Spleen (tissue), 7 donors: ENCODE data around the gene STN1.

ENCODE experiments used
- POLR2A ChIP-seq, 3 donors: fragments of 450-650 bp; IDR thresholded peaks; one replicate each; pipeline ENCODE4 v1.5.1; 2017; ENCODE audit warnings: antibody characterized with exemption in 3 of 3, mild to moderate bottlenecking in 1 of 3
- POLR2AphosphoS5 ChIP-seq, 3 donors: sonication (generic); formaldehyde crosslinking; IDR thresholded peaks; one replicate each; pipeline ENCODE4 v1.5.1; 2017; ENCODE audit warnings: antibody characterized with exemption in 3 of 3
- TF ChIP-seq, protein P1 (sequence below), 11 experiments: fragments of 200-600 bp in 7 of 11; fragments of 450-650 bp in 4 of 11; sonication (generic) in 4 of 11; IDR thresholded peaks in 8 of 11; conservative IDR thresholded peaks in 3 of 11; 1 replicate in 7 of 11; 2 replicates in 4 of 11; pipeline versions ENCODE4 v1.4.0 to v1.8.0; 2016 to 2021; ENCODE audit warnings: antibody characterized with exemption in 11 of 11, inconsistent platforms in 4 of 11, mild to moderate bottlenecking in 1 of 11
- donor health status: DM: no; HTN: no; CAD: no; lungs with moderate emphysema.
- donor health status: DM: no; HTN: no; CAD: no.
- donor health status: DM: no; HTN: no; CAD: no.

DNA sequence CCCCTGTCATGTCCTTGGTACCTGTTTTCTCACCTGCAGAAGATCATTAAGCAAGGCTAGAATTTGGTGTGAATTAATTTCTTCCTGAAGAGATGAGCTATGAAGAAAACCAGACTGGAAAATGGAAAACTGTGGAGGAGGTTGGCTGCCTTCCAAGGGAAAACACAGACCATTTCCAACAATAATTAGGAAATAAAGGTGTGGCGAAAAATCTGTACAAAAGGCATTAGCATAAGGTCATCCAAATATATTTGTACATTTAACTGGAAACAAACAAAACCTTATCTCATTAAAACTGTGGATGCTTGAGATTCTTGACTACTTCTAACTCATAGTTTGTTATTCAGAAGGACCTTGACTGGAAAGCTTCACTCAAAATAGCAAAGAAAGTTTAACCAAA, 1.7 kb downstream of the STN1 start:
- TF ChIP-seq, protein P1, sequence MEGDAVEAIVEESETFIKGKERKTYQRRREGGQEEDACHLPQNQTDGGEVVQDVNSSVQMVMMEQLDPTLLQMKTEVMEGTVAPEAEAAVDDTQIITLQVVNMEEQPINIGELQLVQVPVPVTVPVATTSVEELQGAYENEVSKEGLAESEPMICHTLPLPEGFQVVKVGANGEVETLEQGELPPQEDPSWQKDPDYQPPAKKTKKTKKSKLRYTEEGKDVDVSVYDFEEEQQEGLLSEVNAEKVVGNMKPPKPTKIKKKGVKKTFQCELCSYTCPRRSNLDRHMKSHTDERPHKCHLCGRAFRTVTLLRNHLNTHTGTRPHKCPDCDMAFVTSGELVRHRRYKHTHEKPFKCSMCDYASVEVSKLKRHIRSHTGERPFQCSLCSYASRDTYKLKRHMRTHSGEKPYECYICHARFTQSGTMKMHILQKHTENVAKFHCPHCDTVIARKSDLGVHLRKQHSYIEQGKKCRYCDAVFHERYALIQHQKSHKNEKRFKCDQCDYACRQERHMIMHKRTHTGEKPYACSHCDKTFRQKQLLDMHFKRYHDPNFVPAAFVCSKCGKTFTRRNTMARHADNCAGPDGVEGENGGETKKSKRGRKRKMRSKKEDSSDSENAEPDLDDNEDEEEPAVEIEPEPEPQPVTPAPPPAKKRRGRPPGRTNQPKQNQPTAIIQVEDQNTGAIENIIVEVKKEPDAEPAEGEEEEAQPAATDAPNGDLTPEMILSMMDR (IDR thresholded peaks at IDR 0.05 in 8 of 11, conservative IDR thresholded peaks at IDR 0.05 in 3 of 11), result no peak
- no peak for TF ChIP-seq POLR2AphosphoS5 (IDR thresholded peaks at IDR 0.05)
- TF ChIP-seq POLR2A (IDR thresholded peaks at IDR 0.05), result no peak
